RWPE1 (cell line): Measurements from ENCODE around the gene FHL3.
"Not testable (repeated sequence)": the region's sequence is repeated elsewhere in the genome, so short reads cannot be mapped to it uniquely, and the experiment has no call there.

Experiments used
- CTCF ChIA-PET: fragments of 350-600 bp; sonication (Branson Sonifier 250); formaldehyde crosslinking; extraction: SDS; loops from one replicate; lab custom pipeline; 2021; lab: Yijun Ruan, JAX
- POLR2A ChIA-PET: fragments of 400-600 bp; formaldehyde crosslinking; extraction: SDS; loops from one replicate; lab custom pipeline; 2020; ENCODE audit warnings: antibody characterized with exemption; ENCODE audit not compliant: low non-redundant PET; lab: Yijun Ruan, JAX
- DNase-seq: peaks from one replicate; pipeline ENCODE4 v3.0.0; 2012; ENCODE audit warnings: low spot score
- H3K27ac ChIP-seq: fragments of 450-650 bp; 2 replicates; pipeline ENCODE4 v1.5.1; 2017
- TF ChIP-seq, protein P1 (sequence below): fragments of 450-650 bp; conservative IDR thresholded peaks from 2 replicates; pipeline ENCODE4 v1.5.1; 2017; ENCODE audit warnings: low read depth, mild to moderate bottlenecking

FHL3 gene

DNA sequence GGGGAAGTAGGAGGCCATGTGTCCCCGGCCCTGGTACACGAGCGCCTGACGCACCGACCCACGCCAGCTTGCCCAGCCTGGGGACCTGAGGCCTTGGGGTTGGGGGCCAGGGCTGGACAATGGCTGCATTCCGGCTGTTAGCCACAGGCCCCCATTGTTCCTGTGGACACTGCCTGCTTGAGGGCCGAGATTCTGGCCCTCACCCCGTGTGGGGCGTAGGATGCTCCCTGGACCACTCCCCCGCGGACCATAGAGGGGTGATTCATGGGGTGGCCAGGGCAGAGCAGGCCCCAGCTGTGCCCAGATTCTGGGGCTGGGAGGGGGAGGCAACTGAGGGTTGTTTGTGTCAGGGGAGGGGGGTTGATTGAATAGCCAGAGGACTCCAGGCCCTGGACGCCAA is 29.6 kb upstream of the FHL3 start:
- TF ChIP-seq, protein P1, sequence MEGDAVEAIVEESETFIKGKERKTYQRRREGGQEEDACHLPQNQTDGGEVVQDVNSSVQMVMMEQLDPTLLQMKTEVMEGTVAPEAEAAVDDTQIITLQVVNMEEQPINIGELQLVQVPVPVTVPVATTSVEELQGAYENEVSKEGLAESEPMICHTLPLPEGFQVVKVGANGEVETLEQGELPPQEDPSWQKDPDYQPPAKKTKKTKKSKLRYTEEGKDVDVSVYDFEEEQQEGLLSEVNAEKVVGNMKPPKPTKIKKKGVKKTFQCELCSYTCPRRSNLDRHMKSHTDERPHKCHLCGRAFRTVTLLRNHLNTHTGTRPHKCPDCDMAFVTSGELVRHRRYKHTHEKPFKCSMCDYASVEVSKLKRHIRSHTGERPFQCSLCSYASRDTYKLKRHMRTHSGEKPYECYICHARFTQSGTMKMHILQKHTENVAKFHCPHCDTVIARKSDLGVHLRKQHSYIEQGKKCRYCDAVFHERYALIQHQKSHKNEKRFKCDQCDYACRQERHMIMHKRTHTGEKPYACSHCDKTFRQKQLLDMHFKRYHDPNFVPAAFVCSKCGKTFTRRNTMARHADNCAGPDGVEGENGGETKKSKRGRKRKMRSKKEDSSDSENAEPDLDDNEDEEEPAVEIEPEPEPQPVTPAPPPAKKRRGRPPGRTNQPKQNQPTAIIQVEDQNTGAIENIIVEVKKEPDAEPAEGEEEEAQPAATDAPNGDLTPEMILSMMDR: no peak
- ChIA-PET CTCF (interaction anchor here (0.7 kb wide), 1 partner anchor 44 kb away, joined by 8 read pairs; no protein-coding TSS in a partner anchor), POLR2A (no interaction called here)
- DNase-seq: no peak
- no peak overlapping the region for H3K27ac ChIP-seq

DNA sequence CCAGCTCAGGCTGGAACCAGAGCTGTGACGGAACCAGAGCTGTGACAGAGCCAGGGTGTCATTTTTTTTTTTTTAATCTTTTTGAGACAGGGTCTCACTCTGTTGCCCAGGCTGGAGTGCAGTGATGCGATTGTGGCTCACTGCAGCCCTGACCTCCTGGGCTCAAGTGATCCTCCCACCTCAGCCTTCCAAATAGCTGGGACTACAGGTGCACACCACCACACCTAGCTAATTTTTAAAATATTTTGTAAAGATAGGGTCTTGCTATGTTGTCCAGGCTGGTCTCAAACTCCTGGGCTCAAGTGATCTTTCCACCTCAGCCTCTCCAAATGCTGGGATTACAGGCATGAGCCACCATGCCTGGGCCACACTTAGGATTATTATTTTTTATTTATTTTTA is 27.7 kb upstream of the FHL3 start:
- CTCF ChIA-PET: interaction anchor here (0.8 kb wide), 1 partner anchor 449 kb away, joined by 3 read pairs; no protein-coding TSS in a partner anchor
- DNase-seq, POLR2A ChIA-PET, H3K27ac ChIP-seq: not testable (repeated sequence)

DNA sequence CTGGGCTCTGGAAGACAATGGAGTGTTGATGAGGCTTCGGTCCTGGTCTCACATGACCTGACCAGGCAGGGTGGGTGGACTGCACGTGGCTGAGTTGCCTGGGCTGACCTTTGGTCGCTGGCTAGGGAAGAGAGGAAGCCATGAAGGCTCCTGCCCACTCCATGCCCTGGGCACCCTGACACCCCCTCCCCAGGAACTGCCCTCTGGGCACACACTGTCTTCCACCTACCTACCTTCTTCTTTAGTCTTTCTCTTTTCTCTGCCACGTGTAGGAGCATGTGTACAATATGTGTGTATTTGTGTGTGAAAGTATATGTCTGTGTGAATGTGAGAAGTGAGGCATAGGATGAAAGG is 26.2 kb upstream of the FHL3 start:
- ChIA-PET CTCF (no interaction called here), POLR2A (no interaction called here)
- no peak for DNase-seq
- TF ChIP-seq, protein P1: no peak
- H3K27ac ChIP-seq: peak overlapping the region; percentile 92

- POLR2A ChIA-PET: no interaction called here
- peak overlapping the region; percentile 92 for H3K27ac ChIP-seq
- TF ChIP-seq, protein P1: no peak
- CTCF ChIA-PET: interaction anchor here (0.6 to 1.0 kb wide), 4 partner anchors 9 to 804 kb away, joined by 3 to 5 read pairs (median 3); no protein-coding TSS in a partner anchor
- DNase-seq: no peak
Measured at GRCh38 chr1:38030596-38031512, 25.5 kb upstream of the FHL3 start.

GRCh38 chr1:38029685-38030511 is 24.6 kb upstream of the FHL3 start:
- H3K27ac ChIP-seq: peak overlapping the region; percentile 92
- POLR2A ChIA-PET: no interaction called here

DNA sequence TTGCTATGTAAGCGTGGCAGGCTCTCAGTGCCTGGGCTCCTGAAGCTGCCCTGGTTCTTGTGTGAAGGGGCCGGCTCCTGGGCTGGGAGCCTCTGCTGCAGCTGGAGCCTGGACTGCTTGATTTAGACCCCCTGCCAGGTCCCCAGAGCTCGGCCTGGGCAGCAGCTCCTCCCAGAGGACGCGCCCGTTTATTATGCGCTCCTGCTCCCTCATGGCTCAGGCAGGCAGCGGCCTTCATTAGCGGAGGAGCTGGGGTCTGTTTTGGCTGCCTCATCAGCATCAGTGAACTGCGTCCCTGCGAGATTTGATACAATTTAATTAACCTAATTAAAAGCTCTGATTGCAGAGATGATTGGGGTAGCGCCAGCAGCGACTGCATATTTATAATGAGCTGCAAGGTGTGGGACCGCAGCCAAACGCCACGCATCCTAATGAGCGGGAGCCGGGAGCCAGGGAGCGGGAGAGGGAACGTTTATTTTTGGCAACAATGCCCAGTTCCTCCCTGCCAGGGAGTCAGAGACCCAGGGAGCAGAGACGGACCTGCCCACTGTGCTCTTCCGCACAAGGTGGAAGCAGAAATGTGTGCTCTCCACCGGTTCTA is 23.9 kb upstream of the FHL3 start:
- TF ChIP-seq, protein P1: no peak
- POLR2A ChIA-PET: no interaction called here
- H3K27ac ChIP-seq: peak overlapping the region; percentile 92
- no peak for DNase-seq
- CTCF ChIA-PET: interaction anchor here (0.6 to 1.1 kb wide), 3 partner anchors 109 to 378 kb away, joined by 3 read pairs; no protein-coding TSS in a partner anchor

More at GRCh38 chr1:38029685-38030511, 24.6 kb upstream of the FHL3 start:
- CTCF ChIA-PET: interaction anchor here (0.6 to 1.0 kb wide), 6 partner anchors 10 to 805 kb away, joined by 3 to 5 read pairs (median 3); no protein-coding TSS in a partner anchor
- peak; percentile 77 for DNase-seq
- TF ChIP-seq, protein P1: no peak
